NCI-H1436 (cell line): ENCODE data around the gene DYRK1A.
A peak's percentile ranks its signal among the peaks of the same experiment; 100 is the strongest.

Source experiments
- DNase-seq: peaks from one replicate; lab custom pipeline; 2025; lab: John Stamatoyannopoulos, UW

DYRK1A gene

GRCh38 chr21:37419228-37419906 is 52.8 kb downstream of the DYRK1A start:
- DNase-seq: no peak

DNA sequence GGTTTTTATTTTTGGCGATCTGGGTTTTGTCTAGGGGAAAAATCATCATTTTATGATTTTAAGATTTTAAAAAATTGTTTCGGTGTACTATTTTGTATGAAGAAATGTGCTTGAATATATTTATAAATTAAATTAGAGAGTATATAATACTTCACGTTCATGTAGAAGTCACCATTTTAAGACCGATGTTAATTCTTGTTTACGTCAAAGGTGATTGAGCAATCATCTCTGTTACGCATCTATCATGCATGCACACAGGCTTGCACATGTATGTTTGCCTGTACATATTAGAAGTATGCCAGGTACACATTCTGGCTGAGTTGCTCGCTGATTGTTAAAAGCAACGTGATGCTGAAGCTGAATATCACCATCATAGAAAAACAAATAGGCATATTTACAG is 54.7 kb downstream of the DYRK1A start:
- DNase-seq: no peak

DNA sequence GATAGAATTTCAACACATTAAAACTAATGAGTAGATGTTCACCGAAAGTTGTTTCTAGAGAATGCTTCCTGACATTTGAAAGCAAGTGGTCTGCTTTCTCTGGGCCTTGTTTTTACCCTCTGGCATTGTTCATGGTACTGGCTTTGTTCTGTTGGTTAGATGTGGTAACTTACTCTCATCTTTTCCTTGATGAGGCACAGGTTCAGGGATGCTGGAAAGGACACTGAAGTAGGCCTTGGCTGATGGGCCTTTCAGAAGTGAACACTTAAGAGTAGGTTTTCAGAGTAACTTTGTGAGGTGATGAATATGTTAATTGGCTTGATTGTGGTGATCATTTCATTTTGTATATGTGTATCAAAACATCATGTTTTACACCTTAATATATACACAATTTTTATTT is 55.8 kb downstream of the DYRK1A start:
- DNase-seq: no peak

DNA sequence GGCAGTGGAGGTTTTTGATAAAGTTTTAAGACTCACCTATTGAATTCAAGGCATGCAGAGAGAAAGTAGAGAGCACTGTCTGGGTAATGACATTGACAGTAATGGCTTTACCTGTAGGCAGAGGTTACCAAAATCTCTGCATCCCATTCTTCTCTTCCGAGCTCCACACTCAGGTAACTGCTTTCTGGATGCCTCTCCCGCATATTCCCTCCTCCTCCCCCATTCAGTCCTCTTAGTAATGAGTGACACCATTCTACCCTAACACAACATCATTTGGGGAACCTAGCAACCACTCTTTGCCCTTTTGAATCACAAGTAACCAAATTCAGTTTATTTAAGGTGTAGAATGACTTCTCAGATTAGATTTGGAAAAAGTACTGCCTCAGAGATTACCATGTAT is 56.5 kb downstream of the DYRK1A start:
- DNase-seq: no peak

DNA sequence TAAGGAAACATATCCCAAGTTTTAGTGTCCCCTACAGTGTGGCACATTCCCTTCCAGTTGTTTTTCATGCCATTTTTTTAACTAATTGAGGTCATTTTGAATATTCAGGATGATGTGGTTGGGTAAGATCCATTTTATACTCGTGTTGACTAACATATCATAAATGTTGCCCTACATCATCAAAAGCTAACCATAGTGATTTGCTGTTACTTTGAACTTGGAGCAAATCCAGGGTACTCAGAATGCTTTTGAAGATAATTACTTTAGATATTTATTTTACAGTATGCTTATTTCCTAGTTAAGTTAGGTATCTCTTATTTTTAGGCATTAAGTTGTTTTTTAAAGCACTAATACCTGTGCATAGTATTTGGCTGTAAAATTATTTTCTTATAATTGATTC is 57.8 kb downstream of the DYRK1A start:
- no peak for DNase-seq

- no peak for DNase-seq
These were observed 58.4 kb downstream of the DYRK1A start for GRCh38 chr21:37425001-37425400.

- DNase-seq: no peak
These were observed 59.1 kb downstream of the DYRK1A start for GRCh38 chr21:37425684-37426083.

DNA sequence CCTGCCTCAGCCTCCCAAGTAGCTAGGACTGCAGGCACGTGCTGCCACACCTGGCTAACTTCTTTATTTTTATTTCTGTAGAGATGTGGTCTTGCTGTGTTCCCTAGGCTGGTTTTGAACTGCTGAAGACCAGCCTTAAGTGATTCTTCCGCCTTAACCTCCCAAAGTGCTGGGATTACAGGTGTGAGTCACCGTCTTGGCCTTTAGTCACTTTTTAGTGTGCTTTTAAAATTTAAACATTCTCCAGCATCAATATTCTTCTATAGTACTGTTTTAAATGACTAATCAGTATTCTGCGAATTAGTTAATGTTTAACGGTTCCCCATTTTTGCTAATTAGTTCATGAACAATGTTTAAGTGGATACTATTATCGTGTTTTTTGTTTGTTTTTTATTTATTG is 60.6 kb downstream of the DYRK1A start:
- DNase-seq: no peak

- no peak for DNase-seq
These were observed 62.8 kb downstream of the DYRK1A start for GRCh38 chr21:37429356-37429755.

- DNase-seq: no peak
These were observed 63.7 kb downstream of the DYRK1A start for GRCh38 chr21:37430184-37430821.

GRCh38 chr21:37431243-37431642 is 64.7 kb downstream of the DYRK1A start:
- no peak for DNase-seq

- DNase-seq: no peak
These were observed 66.3 kb downstream of the DYRK1A start for GRCh38 chr21:37432710-37433455.

GRCh38 chr21:37433456-37433840 is 66.9 kb downstream of the DYRK1A start:
- no peak for DNase-seq

DNA sequence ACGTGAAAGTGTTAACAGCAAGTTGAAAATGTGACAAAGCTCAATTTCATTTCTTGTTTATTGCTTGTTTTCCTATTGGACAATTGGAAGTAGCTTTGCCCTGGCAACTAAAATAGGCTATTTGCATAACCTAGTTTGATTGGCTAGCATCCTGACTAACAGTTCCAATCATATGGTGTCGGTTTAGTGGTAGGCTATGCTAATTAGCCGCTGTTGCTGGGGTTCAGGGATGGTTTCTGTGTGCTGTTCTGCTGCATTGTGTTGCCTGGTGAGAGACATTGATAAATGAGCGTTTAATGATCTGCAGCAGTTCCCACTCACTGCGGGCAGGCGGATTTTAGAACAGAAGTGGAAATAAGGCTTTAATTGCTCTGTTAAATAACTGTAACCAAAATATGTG is 68.5 kb downstream of the DYRK1A start:
- DNase-seq: peak; percentile 80

GRCh38 chr21:37435711-37436110 is 69.1 kb downstream of the DYRK1A start:
- no peak for DNase-seq

DNA sequence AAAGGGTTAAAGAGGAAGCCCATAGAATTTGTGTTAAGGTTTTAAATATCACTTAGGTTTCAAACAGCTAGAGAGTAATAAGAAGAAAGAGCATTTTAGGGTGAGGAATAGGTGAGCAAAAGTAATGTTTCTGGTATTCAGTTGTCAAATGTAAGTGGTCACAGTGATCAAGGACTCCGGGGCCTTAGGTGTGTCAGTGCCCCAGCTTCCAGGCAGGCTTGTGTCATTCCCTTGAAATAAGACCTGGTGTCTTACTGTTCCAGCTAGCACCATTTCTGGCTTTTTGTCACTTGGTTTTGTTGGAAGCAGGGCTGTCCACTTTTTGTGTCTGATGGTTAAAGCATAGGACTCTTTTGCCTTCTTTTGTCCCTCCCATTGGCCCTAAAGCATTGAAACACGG is 69.6 kb downstream of the DYRK1A start:
- DNase-seq: no peak

DNA sequence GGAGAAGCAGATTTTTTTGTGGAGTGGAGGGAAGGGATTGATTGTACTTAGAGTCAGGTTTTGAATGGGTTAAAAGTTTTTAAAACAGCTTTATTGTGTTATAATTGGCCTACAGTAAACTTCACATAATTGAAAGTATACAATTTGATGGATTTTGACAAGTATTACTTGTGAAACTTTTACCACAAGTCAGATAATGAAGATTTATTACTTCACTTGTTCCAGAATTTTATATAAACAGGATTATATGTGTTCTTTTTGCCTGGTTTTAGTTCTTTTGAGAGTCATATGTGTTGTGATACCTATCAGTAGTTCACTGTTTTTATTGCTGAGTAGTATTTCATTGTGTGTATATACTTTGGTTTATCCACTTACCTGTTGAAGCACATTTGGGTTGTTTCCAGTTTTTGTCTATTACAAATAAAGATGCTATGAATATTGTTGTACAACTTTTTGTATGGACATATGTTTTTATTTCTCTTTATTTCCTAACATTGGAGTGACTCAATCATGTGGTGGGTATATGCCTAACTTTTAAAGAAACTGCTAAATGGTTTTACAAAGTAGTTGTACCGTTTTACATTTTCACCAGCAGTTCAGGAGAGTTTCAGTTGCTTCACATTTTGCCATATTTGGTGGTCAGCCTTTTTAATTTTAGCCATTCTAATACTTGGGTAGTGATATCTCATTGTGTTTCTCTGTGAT is 71.0 kb downstream of the DYRK1A start:
- no peak for DNase-seq

DNA sequence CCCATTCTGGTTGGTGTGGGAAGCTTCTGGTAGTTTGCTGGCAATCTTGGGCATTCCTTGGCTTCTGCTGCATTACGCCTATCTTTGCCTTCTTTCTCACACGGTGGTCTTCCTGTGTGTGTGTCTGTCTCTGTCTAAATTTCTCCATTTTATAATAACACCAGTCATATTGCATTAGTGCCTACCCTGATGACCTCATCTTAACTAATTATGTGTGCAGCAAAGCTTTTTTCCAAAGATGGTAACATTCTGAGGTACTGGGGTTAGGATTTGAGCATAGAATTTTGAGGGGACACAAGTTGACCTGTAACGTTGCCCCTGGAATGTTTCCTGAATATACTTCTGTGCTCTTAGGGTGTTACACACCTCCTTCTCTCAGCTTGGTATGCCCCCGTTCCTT is 77.1 kb downstream of the DYRK1A start:
- no peak for DNase-seq

- DNase-seq: no peak
These were observed 78.7 kb downstream of the DYRK1A start for GRCh38 chr21:37445228-37445627.

DNA sequence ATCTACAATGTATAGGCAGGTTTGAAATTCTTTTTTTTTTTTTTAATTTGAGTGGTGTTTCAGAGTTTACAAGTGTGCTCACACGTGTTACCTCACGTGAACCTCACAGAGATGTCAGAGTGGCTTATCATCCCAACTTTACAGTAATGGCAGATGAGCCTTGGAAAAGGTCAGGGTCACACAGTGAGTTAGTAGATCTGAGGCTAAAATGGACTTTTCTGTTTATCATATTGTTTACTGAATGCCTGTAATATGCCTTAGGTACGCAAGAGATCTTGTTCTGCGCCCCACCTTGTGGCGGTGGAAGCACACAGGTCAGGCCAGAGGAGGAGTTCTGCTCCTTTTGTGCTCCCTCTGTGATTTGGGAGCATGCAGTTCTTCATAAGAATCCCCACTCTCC is 80.0 kb downstream of the DYRK1A start:
- DNase-seq: no peak

GRCh38 chr21:37447288-37447936 is 80.8 kb downstream of the DYRK1A start:
- no peak for DNase-seq

GRCh38 chr21:37449302-37449937 is 82.8 kb downstream of the DYRK1A start:
- no peak for DNase-seq
